ENCODE results near the gene COL1A2.

DNA sequence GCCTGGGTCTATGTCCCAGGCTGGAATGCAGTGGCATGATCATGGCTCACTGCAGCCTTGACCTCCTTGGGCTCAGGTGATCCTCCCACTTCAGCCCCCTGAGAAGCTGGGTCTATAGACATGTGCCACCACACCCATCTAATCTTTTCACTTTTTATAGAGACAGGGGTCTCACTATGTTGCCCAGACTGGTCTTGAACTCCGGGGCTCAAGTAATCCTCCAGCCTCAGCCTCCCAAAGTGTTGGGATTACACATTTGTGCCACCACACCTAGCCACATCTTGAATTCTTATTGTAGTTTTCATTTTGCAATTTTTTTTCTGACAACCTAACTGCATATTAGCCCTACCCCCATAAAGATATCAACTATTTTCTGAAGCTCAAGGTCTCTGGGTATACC lies 18.4 kb upstream of the COL1A2 start:
- TF ChIP-seq, protein P1, sequence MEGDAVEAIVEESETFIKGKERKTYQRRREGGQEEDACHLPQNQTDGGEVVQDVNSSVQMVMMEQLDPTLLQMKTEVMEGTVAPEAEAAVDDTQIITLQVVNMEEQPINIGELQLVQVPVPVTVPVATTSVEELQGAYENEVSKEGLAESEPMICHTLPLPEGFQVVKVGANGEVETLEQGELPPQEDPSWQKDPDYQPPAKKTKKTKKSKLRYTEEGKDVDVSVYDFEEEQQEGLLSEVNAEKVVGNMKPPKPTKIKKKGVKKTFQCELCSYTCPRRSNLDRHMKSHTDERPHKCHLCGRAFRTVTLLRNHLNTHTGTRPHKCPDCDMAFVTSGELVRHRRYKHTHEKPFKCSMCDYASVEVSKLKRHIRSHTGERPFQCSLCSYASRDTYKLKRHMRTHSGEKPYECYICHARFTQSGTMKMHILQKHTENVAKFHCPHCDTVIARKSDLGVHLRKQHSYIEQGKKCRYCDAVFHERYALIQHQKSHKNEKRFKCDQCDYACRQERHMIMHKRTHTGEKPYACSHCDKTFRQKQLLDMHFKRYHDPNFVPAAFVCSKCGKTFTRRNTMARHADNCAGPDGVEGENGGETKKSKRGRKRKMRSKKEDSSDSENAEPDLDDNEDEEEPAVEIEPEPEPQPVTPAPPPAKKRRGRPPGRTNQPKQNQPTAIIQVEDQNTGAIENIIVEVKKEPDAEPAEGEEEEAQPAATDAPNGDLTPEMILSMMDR (conservative IDR thresholded peaks at IDR 0.05 in 1 of 2, IDR thresholded peaks at IDR 0.05 in 1 of 2; ENCODE audit: low read depth in 1 of 2, low read length in 2 of 2): no peak
- no peak for TF ChIP-seq EZH2 (IDR thresholded peaks at IDR 0.05; ENCODE audit: low read length, missing control alignments)

All from fibroblast of lung (primary cell).